ENCODE measurements around the gene PRPSAP1. TPM values are rescaled to one million over a fixed set of nuclear protein-coding genes. Genes with fewer than 3 reads are reported as not detected.

PRPSAP1 gene
- total RNA-seq, 6 experiments from 2014 or later: 32.6 to 37.4 (median 35.1) TPM

- no peak overlapping the region for H3K4me3 Mint-ChIP-seq
Measured at GRCh38 chr17:76296186-76296585, 57.5 kb downstream of the PRPSAP1 start.

DNA sequence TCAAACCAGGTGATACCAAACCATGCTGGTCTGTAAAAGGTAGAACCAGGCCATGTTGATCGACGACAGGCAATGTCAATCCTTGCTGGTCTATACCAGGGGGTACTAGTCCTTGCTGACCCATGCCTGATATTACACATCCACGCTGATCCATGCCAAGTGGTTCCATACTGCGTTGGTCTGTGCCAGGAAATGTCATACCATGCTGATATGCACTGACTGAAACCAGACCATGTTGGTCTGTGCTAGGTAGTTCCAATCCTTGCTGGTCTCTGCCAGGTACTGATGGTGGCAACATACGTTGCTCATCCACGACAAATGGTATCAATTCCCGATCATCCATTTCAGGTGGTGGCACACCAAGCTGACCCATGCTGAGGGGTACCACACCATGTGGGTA, 60.6 kb downstream of the PRPSAP1 start:
- DNase-seq: no peak
- Mint-ChIP-seq H3K36me3 (ENCODE audit: low read depth) (peaks cover 15% of the 10 kb centered on the region; the same call in 1 of the 2 replicates), H3K4me3 (no peak overlapping the region), H3K4me1 (ENCODE audit: low read depth) (no peaks in the 10 kb centered on the region), H3K27ac (no peak overlapping the region), H3K9me3 (no peaks in the 10 kb centered on the region), H3K27me3 (ENCODE audit: insufficient read depth) (no peaks in the 10 kb centered on the region; the same call in 1 of the 2 replicates)
- TF ChIP-seq, protein P1, sequence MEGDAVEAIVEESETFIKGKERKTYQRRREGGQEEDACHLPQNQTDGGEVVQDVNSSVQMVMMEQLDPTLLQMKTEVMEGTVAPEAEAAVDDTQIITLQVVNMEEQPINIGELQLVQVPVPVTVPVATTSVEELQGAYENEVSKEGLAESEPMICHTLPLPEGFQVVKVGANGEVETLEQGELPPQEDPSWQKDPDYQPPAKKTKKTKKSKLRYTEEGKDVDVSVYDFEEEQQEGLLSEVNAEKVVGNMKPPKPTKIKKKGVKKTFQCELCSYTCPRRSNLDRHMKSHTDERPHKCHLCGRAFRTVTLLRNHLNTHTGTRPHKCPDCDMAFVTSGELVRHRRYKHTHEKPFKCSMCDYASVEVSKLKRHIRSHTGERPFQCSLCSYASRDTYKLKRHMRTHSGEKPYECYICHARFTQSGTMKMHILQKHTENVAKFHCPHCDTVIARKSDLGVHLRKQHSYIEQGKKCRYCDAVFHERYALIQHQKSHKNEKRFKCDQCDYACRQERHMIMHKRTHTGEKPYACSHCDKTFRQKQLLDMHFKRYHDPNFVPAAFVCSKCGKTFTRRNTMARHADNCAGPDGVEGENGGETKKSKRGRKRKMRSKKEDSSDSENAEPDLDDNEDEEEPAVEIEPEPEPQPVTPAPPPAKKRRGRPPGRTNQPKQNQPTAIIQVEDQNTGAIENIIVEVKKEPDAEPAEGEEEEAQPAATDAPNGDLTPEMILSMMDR (IDR thresholded peaks at IDR 0.05): no peak

More at GRCh38 chr17:76296186-76296585, 57.5 kb downstream of the PRPSAP1 start:
- no peak overlapping the region for H3K27ac Mint-ChIP-seq
- TF ChIP-seq, protein P1 (IDR thresholded peaks at IDR 0.05): no peak
- peaks cover 15% of the 10 kb centered on the region; the same call in 1 of the 2 replicates for H3K36me3 Mint-ChIP-seq (ENCODE audit: low read depth)
- DNase-seq: no peak
- no peaks in the 10 kb centered on the region for H3K27me3 Mint-ChIP-seq (ENCODE audit: insufficient read depth)
- no peaks in the 10 kb centered on the region for H3K4me1 Mint-ChIP-seq (ENCODE audit: low read depth)
- H3K9me3 Mint-ChIP-seq: no peaks in the 10 kb centered on the region

DNA sequence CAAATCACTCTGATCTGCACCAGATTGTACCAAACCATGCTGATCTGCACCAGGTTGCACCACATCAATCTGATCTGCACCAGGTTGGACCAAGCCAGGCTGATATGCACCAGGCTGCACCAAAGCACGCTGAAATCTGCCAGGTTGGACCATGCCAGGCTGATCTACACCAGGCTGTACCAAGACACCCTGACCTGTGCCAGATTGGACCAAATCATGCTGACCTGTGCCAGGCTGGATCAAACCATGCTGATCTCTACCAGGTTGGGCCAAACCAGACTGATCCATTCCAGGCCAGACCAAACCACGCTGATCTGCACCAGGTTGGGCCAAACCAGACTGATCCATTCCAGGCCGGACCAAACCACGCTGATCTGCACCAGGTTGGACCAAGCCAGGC, 61.1 kb downstream of the PRPSAP1 start:
- Mint-ChIP-seq H3K9me3 (no peaks in the 10 kb centered on the region), H3K4me1 (ENCODE audit: low read depth) (no peaks in the 10 kb centered on the region), H3K27me3 (ENCODE audit: insufficient read depth) (no peaks in the 10 kb centered on the region; the same call in 1 of the 2 replicates), H3K36me3 (ENCODE audit: low read depth) (peaks cover 15% of the 10 kb centered on the region; the same call in 1 of the 2 replicates), H3K27ac (no peak overlapping the region), H3K4me3 (no peak overlapping the region)
- TF ChIP-seq, protein P1 (IDR thresholded peaks at IDR 0.05): no peak
- DNase-seq: no peak

DNA sequence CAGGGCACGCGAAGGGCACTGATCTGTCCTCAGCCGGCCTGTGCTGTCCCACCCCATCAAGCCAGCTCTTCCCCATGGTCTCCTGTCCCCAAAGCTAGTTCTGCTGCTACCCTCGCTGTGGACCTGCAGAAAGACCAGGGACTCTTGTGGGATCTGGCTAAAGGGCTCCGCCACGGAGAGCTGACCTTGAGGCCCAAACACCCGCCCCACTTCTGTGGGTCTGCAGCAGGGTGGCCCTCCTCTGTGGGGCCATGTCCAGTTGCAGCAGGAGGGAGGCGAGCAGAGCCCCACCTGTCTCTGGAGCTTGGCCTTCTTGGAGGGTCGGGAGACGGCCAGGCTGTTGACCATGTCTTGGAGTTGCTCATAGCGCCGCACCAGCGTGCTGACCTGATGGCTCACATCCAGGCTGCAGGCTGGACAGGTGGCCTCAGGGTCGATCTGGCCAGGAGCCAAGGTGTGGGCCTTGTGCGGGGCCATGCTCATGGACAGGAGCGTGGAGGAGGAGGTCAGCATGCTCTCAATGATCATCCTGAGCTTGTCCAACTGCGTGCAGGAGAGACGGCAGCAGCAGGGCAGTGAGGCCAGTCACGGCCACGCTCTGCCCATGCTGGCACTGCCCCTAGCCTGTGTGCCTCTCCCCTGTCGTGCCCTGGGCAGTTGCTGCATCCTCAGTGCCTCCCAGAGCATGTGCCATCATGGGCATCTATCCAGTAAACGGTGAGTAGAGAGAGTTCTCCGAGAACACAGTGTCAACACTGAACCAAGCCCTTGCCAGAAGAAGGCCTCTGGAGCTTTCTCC, 71.9 kb downstream of the PRPSAP1 start:
- no peaks in the 10 kb centered on the region for H3K36me3 Mint-ChIP-seq (ENCODE audit: low read depth)
- TF ChIP-seq, protein P1 (IDR thresholded peaks at IDR 0.05): no peak
- peaks cover 18% of the 10 kb centered on the region for H3K4me1 Mint-ChIP-seq (ENCODE audit: low read depth)
- no peak overlapping the region for H3K27ac Mint-ChIP-seq
- no peaks in the 10 kb centered on the region for H3K9me3 Mint-ChIP-seq
- no peak for DNase-seq
- no peaks in the 10 kb centered on the region; the same call in 1 of the 2 replicates for H3K27me3 Mint-ChIP-seq (ENCODE audit: insufficient read depth)
- H3K4me3 Mint-ChIP-seq: no peak overlapping the region

DNA sequence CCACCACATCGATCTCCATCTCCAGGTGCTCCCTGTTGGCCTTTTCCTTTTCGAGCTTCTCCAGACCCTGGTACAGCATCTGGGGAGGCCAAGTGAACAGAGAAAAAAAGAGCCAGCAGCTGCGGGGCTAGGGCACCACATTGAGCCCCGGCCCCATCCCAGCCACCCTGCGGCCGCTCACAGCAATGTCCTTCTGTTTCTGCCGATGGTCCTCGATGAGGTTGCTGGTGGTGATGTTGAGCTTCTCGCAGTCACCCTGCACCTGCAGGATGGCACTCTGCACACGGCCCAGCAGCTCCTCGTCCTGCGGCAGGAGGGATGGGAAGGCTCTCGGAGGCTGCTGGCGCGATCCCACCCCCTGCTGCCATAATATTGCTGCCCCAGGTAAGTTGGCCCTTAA, 73.1 kb downstream of the PRPSAP1 start:
- peaks cover 20% of the 10 kb centered on the region for H3K4me1 Mint-ChIP-seq (ENCODE audit: low read depth)
- H3K36me3 Mint-ChIP-seq (ENCODE audit: low read depth): no peaks in the 10 kb centered on the region
- TF ChIP-seq, protein P1 (IDR thresholded peaks at IDR 0.05): no peak
- no peak for DNase-seq
- no peak overlapping the region for H3K4me3 Mint-ChIP-seq
- no peaks in the 10 kb centered on the region for H3K9me3 Mint-ChIP-seq
- H3K27ac Mint-ChIP-seq: no peak overlapping the region
- H3K27me3 Mint-ChIP-seq (ENCODE audit: insufficient read depth): no peaks in the 10 kb centered on the region; the same call in 1 of the 2 replicates

Measured in HFFc6 (cell line).